Sigmoid colon (tissue), 7 donors: ENCODE results near the gene PEX5L. TPM values are rescaled to one million over a fixed set of nuclear protein-coding genes. Genes with fewer than 3 reads are reported as not detected.

Experiments
- DNase-seq: peaks from one replicate; pipeline ENCODE4 v3.0.0-alpha.2; 2019
- H3K27ac ChIP-seq, 4 donors: fragments of 200-600 bp; sonication (generic); one replicate each; pipeline ENCODE4 v1.5.1; 2016 to 2019; ENCODE audit warnings: mild to moderate bottlenecking in 1 of 4
- H3K27me3 ChIP-seq, 3 donors: fragments of 200-600 bp; sonication (generic); one replicate each; pipeline ENCODE4 v1.5.1; 2019; ENCODE audit warnings: mild to moderate bottlenecking in 1 of 3
- H3K36me3 ChIP-seq, 4 donors: fragments of 200-600 bp; sonication (generic); one replicate each; pipeline ENCODE4 v1.5.1; 2016 to 2019
- H3K4me1 ChIP-seq, 4 donors: fragments of 200-600 bp; sonication (generic); one replicate each; pipeline ENCODE4 v1.5.1; 2017 to 2019
- H3K4me3 ChIP-seq, 4 donors: fragments of 200-600 bp; sonication (generic); one replicate each; pipeline ENCODE4 v1.5.1; 2017 to 2019; ENCODE audit warnings: mild to moderate bottlenecking in 2 of 4, moderate library complexity in 1 of 4
- H3K9me3 ChIP-seq, 4 donors: fragments of 200-600 bp in 3 of 4; sonication (generic) in 3 of 4; one replicate each; pipeline versions ENCODE4 v1.5.1 to v1.6.1; 2013 to 2019
- CTCF ChIP-seq, 4 experiments: fragments of 450-650 bp in 3 of 4; fragments of 200-600 bp in 1 of 4; IDR thresholded peaks; one replicate each; pipeline ENCODE4 v1.5.1; 2016 to 2019; ENCODE audit warnings: antibody characterized with exemption in 4 of 4, mild to moderate bottlenecking in 3 of 4, moderate library complexity in 2 of 4
- EP300 ChIP-seq, 4 donors: sonication (generic); formaldehyde crosslinking; IDR thresholded peaks; one replicate each; pipeline ENCODE4 v1.6.1; 2017; ENCODE audit warnings: antibody characterized with exemption in 4 of 4
- POLR2A ChIP-seq, 2 donors: fragments of 450-650 bp; IDR thresholded peaks; one replicate each; pipeline ENCODE4 v1.6.1; 2016; ENCODE audit warnings: antibody characterized with exemption in 2 of 2, mild to moderate bottlenecking in 2 of 2, moderate library complexity in 2 of 2
- POLR2AphosphoS5 ChIP-seq, 4 donors: sonication (generic); formaldehyde crosslinking; IDR thresholded peaks; one replicate each; pipeline ENCODE4 v1.6.1; 2017; ENCODE audit warnings: antibody characterized with exemption in 4 of 4
- WGBS, 2 donors: extraction: QIAGEN DNeasy Blood & Tissue Kit; methylation state at CpG; one replicate each; pipeline ENCODE4 v1.1.7; 2013; 5-methylcytosine and 5-hydroxymethylcytosine counted together
- intact Hi-C: fragments of 100-400 bp; cut with DNase I; formaldehyde crosslinking; loops from one replicate; pipeline ENCODE4 v1.15.1; 2023
- polyA plus RNA-seq, 3 donors: library from polyadenylated mRNA; stranded (reverse); fragments of 200-250 nt; gene quantifications; one replicate each; pipeline ENCODE4 v1.2.3, GENCODE V29; 2013
- total RNA-seq, 4 donors: library from RNA; depleted of rRNA; stranded (reverse); fragments of >200 nt; gene quantifications; one replicate each; pipeline ENCODE4 v1.1.0, GENCODE V29; 2016
- donor health status: healthy with polysubstance abuse.
- donor health status: Bipolar disorder and iron deficiency.
- donor health status: healthy.

Gene PEX5L
- total and polyA plus RNA-seq, 7 donors: 0.12 to 2.4 (median 0.32) TPM; not detected in 3

- Histone ChIP-seq H3K4me1 (no peaks in the 10 kb centered on the region), H3K27ac (no peak overlapping the region), H3K9me3 (no peaks in the 10 kb centered on the region), H3K36me3 (no peaks in the 10 kb centered on the region), H3K27me3 (peaks cover 0 to 4% (median 0%) of the 10 kb centered on the region in 3 donors), H3K4me3 (no peak overlapping the region)
- 28 to 55% methylated on average over 2 of the region's 2 CpGs for WGBS, 2 donors
- no peak for DNase-seq
- intact Hi-C loops: no loop called here
- TF ChIP-seq EP300 (IDR thresholded peaks at IDR 0.05): no peak
- TF ChIP-seq CTCF (IDR thresholded peaks at IDR 0.05): no peak
These were observed 79.4 kb downstream of the PEX5L start for GRCh38 chr3:179957264-179957845.

GRCh38 chr3:179956416-179956830, 80.3 kb downstream of the PEX5L start:
- Histone ChIP-seq H3K9me3 (no peaks in the 10 kb centered on the region), H3K36me3 (no peaks in the 10 kb centered on the region), H3K4me1 (no peaks in the 10 kb centered on the region), H3K27me3 (peaks cover 0 to 4% (median 0%) of the 10 kb centered on the region in 3 donors), H3K4me3 (no peak overlapping the region), H3K27ac (no peak overlapping the region)
- intact Hi-C loops: no loop called here
- TF ChIP-seq POLR2AphosphoS5 (IDR thresholded peaks at IDR 0.05) (no peak), CTCF (IDR thresholded peaks at IDR 0.05) (no peak), POLR2A (IDR thresholded peaks at IDR 0.05) (no peak), EP300 (IDR thresholded peaks at IDR 0.05) (no peak)
- DNase-seq: no peak
- 45 to 83% methylated on average over 7 of the region's 7 CpGs for WGBS, 2 donors

GRCh38 chr3:179955809-179956208, 80.9 kb downstream of the PEX5L start:
- 45 to 58% methylated on average over 3 of the region's 3 CpGs for WGBS, 2 donors
- Histone ChIP-seq H3K36me3 (no peaks in the 10 kb centered on the region), H3K4me1 (no peaks in the 10 kb centered on the region), H3K4me3 (no peak overlapping the region), H3K27ac (no peak overlapping the region), H3K27me3 (peaks cover 0 to 4% (median 0%) of the 10 kb centered on the region in 3 donors), H3K9me3 (no peaks in the 10 kb centered on the region)
- no peak for DNase-seq
- TF ChIP-seq CTCF (IDR thresholded peaks at IDR 0.05) (no peak), POLR2AphosphoS5 (IDR thresholded peaks at IDR 0.05) (no peak), EP300 (IDR thresholded peaks at IDR 0.05) (no peak), POLR2A (IDR thresholded peaks at IDR 0.05) (no peak)
- intact Hi-C loops: no loop called here

- whole genome bisulfite sequencing, 2 donors: 74 to 76% methylated on average over 5 of the region's 5 CpGs
- DNase-seq: no peak
- intact Hi-C loops: no loop called here
These were observed 81.5 kb downstream of the PEX5L start for GRCh38 chr3:179955286-179955685.

GRCh38 chr3:179953993-179954870, 82.5 kb downstream of the PEX5L start:
- Histone ChIP-seq H3K27me3 (no peaks in the 10 kb centered on the region), H3K9me3 (no peaks in the 10 kb centered on the region), H3K4me3 (no peak overlapping the region), H3K4me1 (no peaks in the 10 kb centered on the region), H3K27ac (no peak overlapping the region), H3K36me3 (no peaks in the 10 kb centered on the region)
- WGBS, 2 donors: 64 to 68% methylated on average over 8 of the region's 8 CpGs
- no peak for TF ChIP-seq POLR2A (IDR thresholded peaks at IDR 0.05)
- intact Hi-C loops: no loop called here
- DNase-seq: no peak

More at GRCh38 chr3:179955286-179955685, 81.5 kb downstream of the PEX5L start:
- H3K27ac ChIP-seq: no peak overlapping the region
- no peak for TF ChIP-seq EP300 (IDR thresholded peaks at IDR 0.05)
- no peaks in the 10 kb centered on the region for H3K9me3 ChIP-seq
- H3K4me3 ChIP-seq: no peak overlapping the region
- peaks cover 0 to 2% (median 0%) of the 10 kb centered on the region in 3 donors for H3K27me3 ChIP-seq
- no peaks in the 10 kb centered on the region for H3K36me3 ChIP-seq
- no peaks in the 10 kb centered on the region for H3K4me1 ChIP-seq
